Ecto neural progenitor cell (in vitro differentiated cells): ENCODE measurements around the gene MRM3.
"Not testable (repeated sequence)": the region's sequence is repeated elsewhere in the genome, so short reads cannot be mapped to it uniquely, and the experiment has no call there.

Source experiments
- DNase-seq: peaks from one replicate; pipeline ENCODE4 v3.0.0-alpha.2; 2018; ENCODE audit warnings: low spot score

Gene MRM3, protein sequence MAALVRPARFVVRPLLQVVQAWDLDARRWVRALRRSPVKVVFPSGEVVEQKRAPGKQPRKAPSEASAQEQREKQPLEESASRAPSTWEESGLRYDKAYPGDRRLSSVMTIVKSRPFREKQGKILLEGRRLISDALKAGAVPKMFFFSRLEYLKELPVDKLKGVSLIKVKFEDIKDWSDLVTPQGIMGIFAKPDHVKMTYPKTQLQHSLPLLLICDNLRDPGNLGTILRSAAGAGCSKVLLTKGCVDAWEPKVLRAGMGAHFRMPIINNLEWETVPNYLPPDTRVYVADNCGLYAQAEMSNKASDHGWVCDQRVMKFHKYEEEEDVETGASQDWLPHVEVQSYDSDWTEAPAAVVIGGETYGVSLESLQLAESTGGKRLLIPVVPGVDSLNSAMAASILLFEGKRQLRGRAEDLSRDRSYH

DNA sequence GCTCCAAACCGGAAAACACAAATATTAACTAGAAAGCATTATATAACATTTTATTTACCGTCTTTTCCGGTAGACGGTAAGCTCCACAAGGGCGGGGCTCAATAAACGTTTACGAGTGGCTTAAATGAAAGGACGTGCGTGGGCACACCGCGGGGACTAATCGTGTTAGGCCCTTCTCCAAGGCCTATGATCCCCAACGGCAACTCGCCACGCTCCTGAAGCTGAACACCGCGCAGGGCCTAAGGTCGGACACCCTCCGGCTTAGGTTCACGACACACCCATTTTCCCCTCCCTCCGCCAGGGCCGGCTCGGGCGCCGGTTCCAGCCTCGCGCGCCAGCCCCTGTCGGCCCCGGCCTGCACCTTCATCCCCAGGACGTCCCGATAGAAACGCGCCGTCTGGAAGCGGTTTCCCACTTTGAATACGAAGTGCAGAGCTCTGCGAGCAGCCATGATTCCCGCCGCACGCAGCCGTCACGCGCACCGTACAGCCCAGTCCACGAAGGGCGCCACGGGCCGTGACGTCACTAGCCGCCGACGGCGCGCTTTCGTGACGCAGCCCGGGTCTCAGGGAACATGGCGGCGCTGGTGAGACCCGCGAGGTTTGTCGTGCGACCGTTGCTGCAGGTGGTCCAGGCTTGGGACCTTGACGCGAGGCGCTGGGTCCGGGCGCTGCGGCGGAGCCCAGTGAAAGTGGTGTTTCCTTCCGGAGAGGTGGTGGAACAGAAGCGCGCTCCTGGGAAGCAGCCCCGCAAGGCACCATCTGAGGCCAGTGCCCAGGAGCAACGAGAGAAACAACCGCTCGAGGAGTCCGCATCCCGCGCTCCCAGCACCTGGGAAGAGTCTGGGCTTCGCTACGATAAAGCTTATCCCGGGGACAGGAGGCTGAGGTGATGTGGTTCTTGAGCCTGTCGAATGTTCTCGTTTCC lies at the start of gene MRM3, which contains the start of gene GLOD4:
Gene MRM3 (plus strand): TSS at position 549 of the 927 bp plus-strand sequence. CDS start 26 bp downstream, at position 575.
Gene GLOD4 (minus strand): TSS at position 476 of the 927 bp plus-strand sequence. CDS start 25 bp downstream, at position 451.
- DNase-seq, result peak; percentile 99

DNA sequence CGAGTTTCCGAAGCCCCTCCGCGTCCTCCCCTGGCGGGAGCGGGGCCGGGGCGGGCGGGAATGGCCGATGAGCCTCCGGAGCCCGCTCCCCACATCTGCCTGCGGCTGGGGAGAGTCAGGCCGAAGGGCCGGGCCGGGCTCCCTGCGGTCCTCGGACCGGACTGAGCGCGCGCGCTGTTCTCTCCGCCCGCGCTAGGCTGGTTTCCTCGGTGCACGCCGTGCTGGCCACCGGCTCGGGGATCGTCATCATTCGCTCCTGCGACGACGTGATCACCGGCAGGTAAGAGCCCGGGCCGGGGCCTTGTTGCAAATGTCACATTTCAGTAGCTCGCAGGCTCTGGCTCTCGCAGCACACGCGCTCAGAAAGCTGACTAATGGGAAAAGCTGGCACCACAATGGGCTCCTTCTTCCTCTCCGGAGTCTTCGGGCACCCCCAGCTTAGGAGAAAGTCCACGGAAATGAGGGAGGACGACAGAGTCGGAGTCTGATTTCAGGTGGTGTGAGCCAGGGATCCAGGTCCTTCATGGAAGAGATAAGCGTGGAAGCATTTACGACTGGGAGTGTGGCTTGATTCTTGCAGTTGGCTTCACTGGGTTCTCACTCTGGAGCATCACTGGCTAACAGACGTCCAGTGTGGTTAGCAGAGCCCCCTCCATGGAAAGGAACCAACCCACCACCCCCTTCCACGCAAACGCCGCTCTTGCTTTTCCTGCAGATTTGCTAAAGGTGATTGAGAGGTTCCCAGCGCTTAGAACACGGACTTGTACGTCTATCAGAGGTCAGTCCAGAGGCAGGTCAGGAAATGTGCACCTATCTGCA lies 49.0 kb upstream of the MRM3 start:
- peak; percentile 75 for DNase-seq

DNA sequence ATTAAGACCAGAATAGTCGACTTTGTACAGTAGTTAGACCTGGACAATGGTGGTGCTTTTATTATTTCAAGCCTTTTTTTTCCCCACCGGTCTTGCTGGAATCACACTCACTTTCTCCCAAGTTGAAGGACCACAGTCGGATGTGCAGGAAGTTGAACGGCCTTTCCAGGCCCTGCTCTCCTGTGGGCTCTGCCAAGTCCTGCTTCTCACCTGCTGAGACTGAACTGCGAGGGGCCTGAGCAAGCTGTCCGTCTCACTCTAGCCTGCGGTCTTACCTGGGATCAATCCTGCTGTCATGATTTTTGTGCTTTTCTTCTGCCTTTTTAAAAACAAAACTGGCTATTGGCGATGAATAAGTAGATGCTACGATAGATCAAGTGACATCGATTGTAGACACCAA lies 48.4 kb upstream of the MRM3 start:
- no peak for DNase-seq

DNA sequence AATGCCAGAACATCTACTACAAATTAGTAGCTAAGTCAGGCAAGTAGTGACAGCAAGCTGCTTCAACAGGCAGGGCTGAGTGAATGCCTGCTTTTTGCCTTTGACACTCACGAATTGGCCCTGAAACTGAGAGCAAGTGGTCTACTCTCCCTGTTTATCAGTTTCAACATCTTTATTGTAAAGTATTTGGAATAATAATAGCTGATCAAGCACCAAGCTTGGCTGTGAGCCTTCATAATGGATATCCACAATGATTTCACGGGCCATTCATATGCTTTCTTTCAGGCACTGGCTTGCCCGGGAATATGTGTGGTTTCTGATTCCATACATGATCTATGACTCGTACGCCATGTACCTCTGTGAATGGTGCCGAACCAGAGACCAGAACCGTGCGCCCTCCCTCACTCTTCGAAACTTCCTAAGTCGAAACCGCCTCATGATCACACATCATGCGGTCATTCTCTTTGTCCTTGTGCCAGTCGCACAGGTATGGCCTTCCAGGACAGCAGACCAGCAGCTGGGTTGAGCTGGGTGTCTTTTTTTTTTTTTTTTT lies 44.5 kb upstream of the MRM3 start:
- DNase-seq, result no peak

DNA sequence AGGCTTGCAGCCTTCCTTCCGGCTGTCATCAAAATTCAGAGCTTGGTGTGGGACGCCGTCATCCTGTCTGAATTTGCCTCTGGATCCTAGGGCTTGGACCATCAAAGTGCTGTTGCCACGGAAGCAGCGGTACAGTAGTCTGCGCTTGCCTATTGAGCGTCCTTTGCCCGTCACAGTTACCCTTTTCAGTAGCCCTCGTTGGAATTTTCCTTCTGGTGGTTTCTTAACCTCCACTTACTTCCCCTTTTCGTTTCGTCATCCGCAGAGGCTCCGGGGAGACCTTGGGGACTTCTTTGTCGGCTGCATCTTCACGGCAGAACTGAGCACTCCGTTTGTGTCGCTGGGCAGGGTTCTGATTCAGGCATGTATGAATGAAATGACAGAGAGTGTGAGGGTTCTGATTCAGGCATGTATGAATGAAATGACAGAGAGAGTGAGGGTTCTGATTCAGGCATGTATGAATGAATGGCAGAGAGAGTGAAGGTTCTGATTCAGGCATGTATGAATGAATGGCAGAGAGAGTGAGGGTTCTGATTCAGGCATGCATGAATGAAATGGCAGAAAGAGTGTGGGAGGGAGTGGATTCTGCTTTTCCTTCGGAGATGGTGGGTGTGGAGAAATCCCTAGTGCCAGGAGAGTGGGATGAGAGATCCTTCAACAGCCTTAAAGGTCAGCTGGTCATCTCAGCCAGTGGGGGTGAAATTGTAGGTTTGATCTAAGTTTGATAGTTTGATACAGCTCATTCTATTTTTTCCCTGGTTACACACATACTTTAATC lies 41.7 kb upstream of the MRM3 start:
- no peak for DNase-seq

DNA sequence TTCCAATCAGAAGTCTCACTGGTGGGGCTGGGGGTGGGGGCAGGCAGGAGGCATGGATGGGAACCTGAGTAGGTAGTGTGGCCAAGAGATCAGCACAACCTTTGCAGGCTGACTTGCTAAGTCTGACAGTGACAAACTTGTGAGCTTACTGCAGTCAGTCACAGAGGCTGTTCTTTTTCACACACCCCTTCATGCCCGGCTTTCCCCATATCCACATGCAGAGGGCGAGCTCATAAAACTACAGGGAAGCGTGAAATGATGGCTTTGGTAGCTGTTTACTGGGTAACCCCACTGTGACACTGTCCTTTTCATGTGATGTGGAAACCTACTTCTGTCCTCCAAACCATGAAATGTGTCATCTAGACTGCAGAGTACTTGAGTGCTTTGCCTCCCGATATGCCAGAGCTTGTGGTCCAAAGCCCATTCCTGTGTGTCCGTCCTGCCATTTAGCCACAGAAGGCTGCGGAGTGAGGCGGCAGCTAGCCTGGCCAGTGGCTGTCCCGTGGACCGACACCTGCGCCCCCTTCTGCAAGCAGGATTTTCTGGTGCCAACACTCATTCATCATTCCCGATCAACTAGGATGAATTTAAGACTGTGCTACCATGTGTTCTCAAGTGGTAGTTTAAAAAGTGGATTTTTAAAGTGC lies 39.9 kb upstream of the MRM3 start:
- DNase-seq, result no peak

DNA sequence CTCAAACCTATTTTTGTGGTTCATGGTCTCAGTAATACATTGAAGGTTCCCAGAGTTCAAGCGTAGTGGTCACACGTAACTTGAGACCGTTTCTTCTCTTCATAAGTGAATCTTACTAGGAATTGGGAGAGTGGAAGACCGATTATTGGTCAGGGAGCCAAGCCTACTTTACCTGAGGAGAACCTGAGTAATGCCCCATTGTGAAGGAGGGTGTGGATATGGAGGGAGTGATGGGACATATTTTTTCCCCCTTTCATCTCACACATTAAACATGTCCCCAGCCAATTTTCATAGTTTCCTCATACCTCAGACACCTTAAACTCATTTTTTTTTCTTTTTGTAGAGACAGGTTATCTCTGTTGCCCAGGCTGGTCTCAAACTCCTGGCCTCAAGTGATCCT lies 39.0 kb upstream of the MRM3 start:
- DNase-seq, result no peak

DNA sequence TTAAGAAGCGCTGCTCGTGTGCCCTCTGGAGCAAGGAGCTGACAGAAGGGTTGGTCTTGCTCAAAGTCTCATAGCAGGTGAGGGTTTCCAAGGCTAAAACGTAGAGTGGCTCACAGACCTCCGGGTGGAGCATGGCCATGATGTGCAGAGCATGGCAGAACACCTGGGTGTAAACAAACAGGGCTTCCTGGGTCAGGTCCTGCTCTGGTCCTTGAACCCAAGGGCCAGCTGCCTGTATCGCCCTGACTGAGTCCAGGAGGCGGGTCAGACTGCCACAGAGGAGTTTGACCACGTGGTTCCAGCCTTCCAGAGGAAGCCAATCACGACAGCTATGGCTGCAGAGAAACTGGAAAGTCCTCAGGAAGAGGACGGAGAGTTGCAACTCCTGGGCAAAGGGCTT lies 37.2 kb upstream of the MRM3 start:
- no peak for DNase-seq

DNA sequence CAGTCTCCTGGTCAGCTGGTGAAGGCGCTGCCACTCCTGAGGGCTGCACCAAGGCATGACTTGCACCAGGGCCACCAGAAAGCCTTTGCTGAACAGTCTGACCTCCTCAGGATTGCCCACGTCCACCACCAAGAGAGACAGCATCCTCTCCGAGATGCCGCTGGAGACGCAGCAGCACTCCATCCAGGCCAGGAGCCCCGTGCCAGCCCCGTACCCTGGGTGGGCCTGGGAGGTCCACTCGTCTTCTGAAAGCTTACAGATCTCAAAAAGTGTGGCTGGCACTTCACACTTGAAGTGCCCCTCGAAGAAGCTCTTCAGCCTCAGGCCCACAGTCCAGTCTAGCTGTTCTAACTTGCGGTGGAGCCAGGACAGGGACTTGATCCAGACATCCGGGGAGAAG lies 36.7 kb upstream of the MRM3 start:
- no peak for DNase-seq

DNA sequence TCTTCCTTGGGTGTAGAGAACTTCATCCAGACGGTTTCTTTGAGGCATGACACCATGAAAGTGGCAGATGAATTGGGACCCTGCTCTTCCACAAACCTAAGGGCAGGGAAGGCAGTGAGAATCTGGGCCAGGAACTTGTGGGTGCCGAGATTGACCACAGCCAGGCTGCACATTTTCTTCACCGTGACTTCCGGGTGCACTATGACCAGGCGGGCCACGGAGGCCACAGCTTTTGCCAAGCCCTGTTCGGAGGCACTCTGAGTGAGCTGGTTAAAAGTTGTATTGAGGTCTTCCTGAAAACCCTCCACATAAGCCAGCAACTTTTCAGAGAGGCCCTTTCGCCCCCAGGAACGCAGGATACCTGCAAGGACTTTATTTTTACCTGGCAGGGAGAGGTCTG lies 36.0 kb upstream of the MRM3 start:
- no peak for DNase-seq

DNA sequence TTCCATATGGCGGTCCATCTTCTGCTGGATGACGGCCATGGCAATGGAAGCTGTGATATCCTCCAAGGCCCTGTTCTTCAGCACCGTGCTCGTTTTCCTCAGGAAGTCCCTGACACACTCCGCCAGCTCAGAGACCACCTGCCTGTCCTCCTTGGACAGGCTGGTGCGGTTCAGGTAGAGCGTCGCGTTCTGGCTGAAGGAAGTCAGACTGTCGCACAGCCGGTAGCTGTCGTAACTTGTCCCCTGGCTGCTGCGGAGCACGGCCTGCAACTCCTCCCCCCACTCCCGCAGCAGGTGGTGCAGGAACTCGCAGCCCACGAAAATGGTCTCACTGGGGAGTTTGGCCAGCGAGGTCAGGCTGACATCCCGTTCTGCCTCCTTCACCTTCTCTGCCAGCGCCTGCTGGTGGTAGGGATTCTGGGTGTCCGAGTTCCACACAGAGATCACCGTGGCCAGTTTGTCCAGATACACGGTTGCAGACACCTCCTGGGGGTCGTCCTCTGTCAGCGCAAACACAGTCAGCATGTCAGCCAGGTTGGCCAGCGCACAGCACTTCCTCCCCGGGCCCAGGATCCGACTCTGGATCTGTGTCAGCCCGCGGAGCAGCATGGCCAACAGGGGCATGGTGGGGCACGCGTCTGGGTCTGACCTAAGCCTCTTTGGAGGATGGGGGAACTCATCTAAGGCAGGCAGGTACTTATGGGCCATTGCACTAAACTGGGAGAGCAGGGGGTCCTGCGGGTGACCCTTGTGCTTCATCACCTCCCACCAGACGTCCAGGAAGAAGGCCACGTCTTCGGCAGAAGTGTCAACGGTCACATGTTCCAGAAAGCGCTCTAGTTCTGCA lies 35.1 kb upstream of the MRM3 start:
- no peak for DNase-seq

DNA sequence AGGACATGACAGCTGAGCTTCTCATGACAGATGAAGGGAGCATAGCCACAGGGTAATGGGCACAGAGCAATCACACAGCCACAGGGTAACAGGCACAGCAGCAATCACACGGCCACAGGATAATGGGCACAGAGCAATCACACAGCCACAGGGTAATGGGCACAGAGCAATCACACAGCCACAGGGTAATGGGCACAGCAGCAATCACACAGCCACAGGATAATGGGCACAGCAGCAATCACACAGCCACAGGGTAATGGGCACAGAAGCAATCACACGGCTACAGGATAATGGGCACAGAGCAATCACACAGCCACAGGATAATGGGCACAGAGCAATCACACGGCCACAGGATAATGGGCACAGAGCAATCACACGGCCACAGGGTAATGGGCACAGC lies 33.5 kb upstream of the MRM3 start:
- DNase-seq, result not testable (repeated sequence)

DNA sequence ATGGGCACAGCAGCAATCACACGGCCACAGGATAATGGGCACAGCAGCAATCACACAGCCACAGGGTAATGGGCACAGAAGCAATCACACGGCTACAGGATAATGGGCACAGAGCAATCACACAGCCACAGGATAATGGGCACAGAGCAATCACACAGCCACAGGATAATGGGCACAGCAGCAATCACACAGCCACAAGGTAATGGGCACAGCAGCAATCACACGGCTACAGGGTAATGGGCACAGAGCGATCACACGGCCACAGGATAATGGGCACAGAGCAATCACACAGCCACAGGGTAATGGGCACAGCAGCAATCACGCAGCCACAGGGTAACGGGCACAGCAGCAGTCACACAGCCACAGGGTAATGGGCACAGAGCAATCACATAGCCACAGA lies 32.8 kb upstream of the MRM3 start:
- not testable (repeated sequence) for DNase-seq

DNA sequence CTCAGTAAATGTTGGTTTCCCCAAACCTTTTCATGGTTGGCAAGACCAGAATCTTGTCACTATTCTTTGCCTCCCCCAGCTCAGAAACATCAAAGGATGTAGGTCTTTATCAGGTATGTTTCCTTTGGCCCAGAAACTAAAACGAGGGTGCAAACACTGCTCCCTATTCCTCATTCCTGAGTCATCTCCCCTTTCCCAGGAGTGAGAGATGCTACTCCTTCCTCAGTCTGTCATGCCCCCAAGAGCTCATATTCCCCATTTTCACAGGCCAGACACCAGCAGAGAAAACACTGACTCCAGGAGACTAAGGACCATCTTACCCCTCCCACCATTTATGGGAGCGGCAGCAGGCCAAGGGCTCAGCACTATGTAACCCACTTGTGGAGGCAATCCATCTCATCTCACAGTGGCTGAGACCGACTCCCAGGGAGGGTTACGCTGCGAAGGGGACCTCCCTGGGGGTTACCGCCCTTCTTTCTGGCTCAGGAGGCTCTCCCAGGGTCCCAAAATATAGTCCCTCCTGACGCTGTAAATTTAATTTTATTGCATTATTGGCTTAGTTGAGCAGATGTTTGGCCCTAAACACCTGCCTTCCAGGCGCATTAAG lies 31.6 kb upstream of the MRM3 start:
- DNase-seq, result no peak

DNA sequence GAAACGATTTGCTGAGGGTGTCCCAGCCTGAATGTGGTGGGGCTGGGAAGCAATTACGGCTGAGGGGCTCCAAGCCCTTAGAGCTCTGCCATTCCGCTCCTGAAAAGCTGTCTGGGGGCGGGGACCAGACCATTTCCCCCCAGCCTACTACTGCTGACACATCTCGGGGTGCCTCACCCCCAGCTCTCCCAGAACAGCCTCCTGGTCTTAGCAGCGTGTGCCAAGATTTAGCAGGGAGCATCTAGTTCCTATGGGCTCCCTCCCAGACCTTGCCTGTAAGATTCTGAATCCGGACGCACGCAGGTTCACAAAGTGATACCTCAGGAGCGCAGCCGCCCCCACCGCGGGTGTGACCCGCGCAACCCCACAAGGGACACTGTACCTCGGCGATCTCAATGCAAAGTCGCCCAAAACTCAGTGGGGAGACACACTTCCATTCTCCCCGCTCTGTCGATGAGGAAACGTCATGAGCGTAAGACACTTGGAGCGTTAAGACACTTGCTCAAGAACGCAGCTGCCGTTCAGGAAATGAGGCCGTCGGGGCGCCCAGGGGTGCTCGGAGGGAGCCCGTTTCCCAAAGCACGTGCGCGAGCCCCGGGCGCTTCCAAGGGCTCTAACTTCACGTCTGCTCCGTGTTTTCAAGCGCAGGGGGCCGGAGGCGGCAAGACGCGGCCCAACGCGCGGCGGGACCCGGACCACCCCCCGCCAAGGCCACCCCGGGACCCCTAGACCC lies 30.7 kb upstream of the MRM3 start:
- DNase-seq, result peak; percentile 59

DNA sequence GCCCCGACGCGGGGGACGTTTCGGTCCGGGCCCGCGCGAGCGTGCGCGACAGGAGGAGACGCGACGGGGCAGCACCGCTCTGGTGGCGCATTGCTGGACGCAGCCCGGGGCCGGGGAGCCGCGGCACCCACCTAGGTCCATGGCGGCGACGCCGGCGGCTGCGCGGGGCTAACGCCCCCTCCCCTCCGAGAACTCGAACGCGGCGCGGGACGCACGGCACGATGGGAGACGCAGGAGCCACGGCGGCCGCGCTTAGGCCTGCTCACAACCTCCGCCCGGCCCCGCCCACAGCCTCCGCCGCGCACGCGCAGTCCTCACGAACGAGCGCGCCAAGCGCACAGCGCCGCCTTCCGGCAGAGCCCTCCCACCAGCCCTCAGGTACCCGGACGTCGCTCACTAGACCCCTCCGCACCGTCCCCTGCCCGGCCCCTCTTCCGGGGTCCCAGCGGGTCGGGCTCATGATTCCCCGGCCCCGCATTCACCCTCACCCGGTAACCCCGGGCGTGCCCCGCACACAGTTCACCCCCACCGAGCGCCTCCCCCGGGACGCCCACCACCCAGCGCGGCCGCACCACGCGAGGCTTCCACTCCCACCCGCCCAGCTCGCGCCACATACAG lies 30.0 kb upstream of the MRM3 start, which contains the start of gene GEMIN4:
Gene GEMIN4 (minus strand): TSS at position 263 of the 618 bp plus-strand sequence. CDS start 122 bp downstream, at position 141.
- peak; percentile 100 for DNase-seq

DNA sequence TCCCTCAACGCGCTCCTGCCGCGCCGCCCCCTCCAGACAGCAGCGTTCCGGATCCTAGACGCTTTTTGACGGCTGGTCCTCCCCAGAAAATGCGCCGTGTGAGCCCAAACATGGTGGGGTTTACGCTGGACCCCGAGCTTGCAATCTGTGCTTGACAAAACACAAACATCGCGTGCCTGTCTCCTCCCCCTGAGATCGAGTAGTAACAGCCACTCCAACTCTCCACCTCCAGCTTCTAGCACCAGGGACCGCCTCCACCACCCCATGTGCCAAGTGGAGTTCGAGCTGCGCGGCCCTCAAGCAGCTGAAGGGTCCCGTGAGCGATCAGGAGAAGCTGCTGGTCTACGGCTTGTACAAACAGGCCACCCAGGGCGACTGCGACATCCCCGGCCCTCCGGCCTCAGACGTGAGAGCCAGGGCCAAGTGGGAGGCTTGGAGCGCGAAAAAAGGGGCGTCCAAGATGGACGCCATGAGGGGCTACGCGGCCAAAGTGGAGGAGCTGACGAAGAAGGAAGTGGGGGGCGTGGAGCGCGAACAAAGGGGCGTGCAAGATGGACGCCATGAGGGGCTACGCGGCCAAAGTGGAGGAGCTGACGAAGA lies 29.4 kb upstream of the MRM3 start:
- no peak for DNase-seq
